SK-N-SH (cell line): Measurements from ENCODE around the gene NT5C3A. TPM values are rescaled to one million over a fixed set of nuclear protein-coding genes. Genes with fewer than 3 reads are reported as not detected.
A peak's percentile ranks its signal among the peaks of the same experiment; 100 is the strongest.

Source experiments
- CTCF ChIA-PET: fragments of 300-600, 350-600 bp; formaldehyde crosslinking; extraction: SDS; loops from one replicate; lab custom pipeline; 2021; lab: Yijun Ruan, JAX
- POLR2A ChIA-PET: fragments of 350-600 bp; sonication (Branson Sonifier 250); formaldehyde crosslinking; extraction: SDS; loops from one replicate; lab custom pipeline; 2020; ENCODE audit warnings: antibody characterized with exemption, inconsistent platforms; lab: Yijun Ruan, JAX
- DNase-seq: peaks from one replicate; pipeline ENCODE4 v3.0.0; 2012
- H2AFZ ChIP-seq: fragments of 200-600 bp; sonication (generic); 2 replicates; pipeline ENCODE4 v1.8.1; 2016; ENCODE audit warnings: antibody characterized with exemption, mild to moderate bottlenecking, low read depth
- H3F3A ChIP-seq: fragments of 200-600 bp; sonication (generic); replicated peaks from 2 replicates; pipeline ENCODE3; 2016; ENCODE audit warnings: antibody characterized with exemption, mild to moderate bottlenecking; ENCODE audit not compliant: insufficient read depth
- H3K27ac ChIP-seq, 2 experiments: fragments of 200-500 bp in 1 of 2; fragments of 200-600 bp in 1 of 2; sonication (Bioruptor generic) in 1 of 2; sonication (generic), shearing (Covaris generic) in 1 of 2; 2 replicates each; pipeline versions ENCODE4 v1.5.1 to v1.6.1; 2014 to 2016; ENCODE audit warnings: low read depth in 2 of 2, inconsistent platforms in 1 of 2, low read length in 1 of 2, mild to moderate bottlenecking in 1 of 2, mixed read lengths in 1 of 2
- H3K27me3 ChIP-seq: fragments of 200-600 bp; sonication (generic), shearing (Covaris generic); 2 replicates; pipeline ENCODE4 v1.6.1; 2016; ENCODE audit warnings: mixed run types; ENCODE audit not compliant: insufficient read depth
- H3K36me3 ChIP-seq, 2 experiments: fragments of 200-500 bp in 1 of 2; fragments of 200-600 bp in 1 of 2; sonication (Bioruptor generic) in 1 of 2; sonication (generic) in 1 of 2; replicated peaks in 1 of 2; 2 replicates each; pipeline versions ENCODE3 to v1.5.1; 2014 to 2016; ENCODE audit warnings: low read length in 1 of 2, mild to moderate bottlenecking in 1 of 2; ENCODE audit not compliant: insufficient read depth in 2 of 2, control insufficient read depth in 1 of 2
- H3K4me1 ChIP-seq, 2 experiments: fragments of 200-500 bp in 1 of 2; fragments of 200-600 bp in 1 of 2; sonication (Bioruptor generic) in 1 of 2; sonication (generic), shearing (Covaris generic) in 1 of 2; 2 replicates each; pipeline versions ENCODE4 v1.5.1 to v1.6.1; 2014 to 2016; ENCODE audit warnings: low read depth in 1 of 2, low read length in 1 of 2, mixed run types in 1 of 2; ENCODE audit not compliant: insufficient read depth in 2 of 2, control insufficient read depth in 1 of 2
- H3K4me2 ChIP-seq: fragments of 200-600 bp; sonication (generic), shearing (Covaris generic); 2 replicates; pipeline ENCODE4 v1.6.1; 2017; ENCODE audit warnings: mixed run types
- H3K4me3 ChIP-seq, 2 experiments: fragments of 200-500 bp in 1 of 2; fragments of 200-600 bp in 1 of 2; sonication (Bioruptor generic) in 1 of 2; sonication (generic), shearing (Covaris generic) in 1 of 2; 2 replicates each; pipeline versions ENCODE4 v1.5.1 to v1.8.1; 2014 to 2016; ENCODE audit warnings: low read depth in 2 of 2, inconsistent platforms in 1 of 2, low read length in 1 of 2, mild to moderate bottlenecking in 1 of 2, mixed read lengths in 1 of 2, moderate library complexity in 1 of 2
- H3K79me2 ChIP-seq: fragments of 200-600 bp; sonication (generic); 2 replicates; pipeline ENCODE4 v1.8.1; 2017; ENCODE audit warnings: mild to moderate bottlenecking; ENCODE audit not compliant: insufficient read depth
- H3K9ac ChIP-seq: fragments of 200-600 bp; sonication (generic); 2 replicates; pipeline ENCODE4 v1.6.1; 2017; ENCODE audit warnings: mixed run types
- H3K9me2 ChIP-seq: fragments of 200-600 bp; sonication (generic); 2 replicates; pipeline ENCODE4 v1.6.1; 2017; ENCODE audit warnings: mixed run types
- H3K9me3 ChIP-seq: fragments of 200-600 bp; sonication (generic); 2 replicates; pipeline ENCODE4 v1.6.1; 2017; ENCODE audit warnings: mixed run types, mild to moderate bottlenecking, moderate library complexity
- H4K20me1 ChIP-seq: fragments of 200-600 bp; sonication (generic); 2 replicates; pipeline ENCODE4 v1.6.1; 2017; ENCODE audit warnings: mild to moderate bottlenecking, mixed run types; ENCODE audit not compliant: insufficient read depth
- EZH2phosphoT487 ChIP-seq: fragments of 200-600 bp; sonication (generic); IDR thresholded peaks from 2 replicates; pipeline ENCODE4 v1.6.1; 2017; ENCODE audit warnings: low read depth, mixed run types, mild to moderate bottlenecking, antibody characterized with exemption, moderate library complexity, borderline replicate concordance
- FOXJ3 ChIP-seq: sonication (generic); formaldehyde crosslinking; IDR thresholded peaks from 2 replicates; pipeline ENCODE4 v1.5.1; 2020; ENCODE audit warnings: mild to moderate bottlenecking, missing genetic modification reagents
- GABPA ChIP-seq: IDR thresholded peaks from 2 replicates; pipeline ENCODE4 v1.4.0; 2012; ENCODE audit warnings: low read depth, mild to moderate bottlenecking
- GATA2 ChIP-seq: sonication (generic); formaldehyde crosslinking; IDR thresholded peaks from 2 replicates; pipeline ENCODE4 v1.5.0; 2020; ENCODE audit warnings: mild to moderate bottlenecking, missing genetic modification reagents
- MEF2A ChIP-seq: IDR thresholded peaks from 2 replicates; pipeline ENCODE4 v1.4.0; 2012; ENCODE audit warnings: low read depth, borderline replicate concordance
- POLR2AphosphoS5 ChIP-seq: IDR thresholded peaks from 2 replicates; pipeline ENCODE4 v1.6.1; 2012; ENCODE audit warnings: low read depth, low read length
- RCOR1 ChIP-seq: fragments of 150-350 bp; IDR thresholded peaks from 2 replicates; pipeline ENCODE4 v1.6.1; 2017; ENCODE audit warnings: antibody characterized with exemption, low read length
- REST ChIP-seq: IDR thresholded peaks from 2 replicates; pipeline ENCODE4 v1.6.1; 2012; ENCODE audit warnings: mild to moderate bottlenecking, low read depth, low read length, moderate library complexity
- RFX5 ChIP-seq: IDR thresholded peaks from 2 replicates; pipeline ENCODE4 v1.6.1; 2012; ENCODE audit warnings: mild to moderate bottlenecking, improper control_type of control experiment, low read length
- TAF1 ChIP-seq: IDR thresholded peaks from 2 replicates; pipeline ENCODE4 v1.6.1; 2012; ENCODE audit warnings: low read depth, mild to moderate bottlenecking, low read length, moderate library complexity, borderline replicate concordance
- YY1 ChIP-seq: IDR thresholded peaks from 2 replicates; pipeline ENCODE4 v1.4.0; 2012; ENCODE audit warnings: low read depth, mild to moderate bottlenecking
- ZBTB33 ChIP-seq: IDR thresholded peaks from 2 replicates; pipeline ENCODE4 v1.4.0; 2012; ENCODE audit warnings: low read depth, borderline replicate concordance
- WGBS: methylation state at CpG from one replicate; pipeline ENCODE4 v1.1.6; 2017; ENCODE audit warnings: low lambda C conversion rate; 5-methylcytosine and 5-hydroxymethylcytosine counted together
- polyA plus RNA-seq, 3 experiments: library from polyadenylated mRNA; depleted of rRNA; stranded (reverse); fragments of >200 nt; gene quantifications; 2 replicates each; pipeline ENCODE4 v1.2.3, GENCODE V29; 2012
- TF ChIP-seq, protein P1 (sequence below): fragments of 150-350 bp; IDR thresholded peaks from 2 replicates; pipeline ENCODE4 v1.6.1; 2016; ENCODE audit warnings: mild to moderate bottlenecking, low read depth, low read length

NT5C3A gene
- polyA plus RNA-seq, 1 of the 3 experiments (the other 2 are of a cell fraction), result 13.2 TPM

DNA sequence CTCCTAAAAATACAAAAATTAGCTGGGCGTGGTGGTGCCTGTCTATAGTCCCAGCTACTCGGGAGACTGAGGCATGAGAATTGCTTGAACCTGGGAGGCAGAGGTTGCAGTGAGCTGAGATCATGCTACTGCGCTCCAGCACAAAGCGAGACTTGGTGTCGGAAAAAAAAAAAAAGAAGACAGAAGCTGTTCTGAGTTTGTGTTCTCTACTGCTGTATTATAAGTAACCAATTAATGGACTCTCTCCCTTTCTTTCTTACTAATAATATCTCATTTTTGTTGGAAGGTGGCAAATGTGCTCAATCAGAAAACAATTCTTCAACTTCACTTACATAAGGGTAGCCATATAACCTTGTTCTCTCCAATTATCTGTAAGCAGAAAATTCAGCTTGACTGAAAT is 7.4 kb downstream of the NT5C3A start:
- ChIA-PET POLR2A (no interaction called here), CTCF (interaction anchor here (0.7 to 1.5 kb wide), 5 partner anchors 15 to 293 kb away, joined by 3 to 5 read pairs (median 4); no protein-coding TSS in a partner anchor)

DNA sequence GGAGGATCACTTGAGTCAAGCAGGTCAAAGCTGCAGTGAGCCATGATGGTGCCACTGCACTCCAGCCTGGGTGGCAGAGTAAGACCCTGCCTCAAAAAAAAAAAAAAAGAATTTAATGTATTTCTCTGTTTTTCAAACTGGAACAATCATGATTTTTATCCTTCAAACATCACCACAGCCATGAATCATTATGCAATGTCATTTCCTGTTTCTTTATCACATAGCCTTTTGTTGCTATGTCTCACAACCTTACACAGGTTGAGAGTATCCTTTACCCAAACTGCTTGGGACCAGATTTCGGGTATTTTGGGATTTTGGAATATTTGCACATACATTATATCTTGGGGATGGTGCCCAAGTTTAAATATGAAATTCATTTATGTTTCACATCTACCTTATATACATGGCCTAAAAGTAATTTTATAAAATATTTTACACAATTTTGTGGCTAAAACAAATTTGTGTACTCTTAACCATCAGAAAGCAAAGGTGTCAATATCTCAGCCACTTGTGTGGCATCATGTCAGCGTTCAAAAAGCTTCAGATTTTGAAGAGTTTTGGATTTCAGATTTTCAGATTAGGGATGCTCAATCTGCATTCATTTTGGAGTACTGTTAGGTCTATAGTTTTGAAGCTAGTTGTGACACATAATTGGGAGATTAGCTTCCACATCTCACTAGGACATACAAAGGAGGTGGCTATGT is 8.2 kb downstream of the NT5C3A start:
- peaks cover 0 to 4% of the 10 kb centered on the region in 2 experiments for H3K36me3 ChIP-seq
- H3K27me3 ChIP-seq, result no peaks in the 10 kb centered on the region
- peaks cover 13% of the 10 kb centered on the region for H3F3A ChIP-seq
- H3K9ac ChIP-seq, result no peak overlapping the region
- H3K27ac ChIP-seq, result peak overlapping the region in 1 of 2 experiments; percentile 19; a peak in 2 of 4 replicates
- H3K9me3 ChIP-seq, result no peaks in the 10 kb centered on the region
- peaks cover 97% of the 10 kb centered on the region for H3K79me2 ChIP-seq
- DNase-seq, result no peak
- H4K20me1 ChIP-seq, result peaks cover 22% of the 10 kb centered on the region
- H3K4me1 ChIP-seq, result no peaks in the 10 kb centered on the region; a peak in 1 of 4 replicates
- ChIA-PET POLR2A (interaction anchor here (1.0 kb wide), 1 partner anchor 9 kb away, joined by 6 read pairs; the partner anchor contains the start of gene NT5C3A), CTCF (interaction anchor here (0.7 to 2.8 kb wide), 6 partner anchors 55 to 287 kb away, joined by 3 to 15 read pairs (median 4); partner anchors contain the start of gene RP9)
- H3K9me2 ChIP-seq, result no peaks in the 10 kb centered on the region
- H3K4me3 ChIP-seq, result no peak overlapping the region
- 91% methylated on average over 2 of the region's 2 CpGs for WGBS
- H2AFZ ChIP-seq, result no peak overlapping the region
- no peak overlapping the region for H3K4me2 ChIP-seq
- TF ChIP-seq YY1 (no peak), EZH2phosphoT487 (no peak), TAF1 (no peak), REST (no peak), ZBTB33 (no peak), POLR2AphosphoS5 (no peak), GATA2 (CRISPR knock-in tag) (no peak), RFX5 (no peak), GABPA (no peak)

More for the DNA sequence above, 7.4 kb downstream of the NT5C3A start:
- H3K4me3 ChIP-seq, result no peak overlapping the region
- peaks cover 2 to 4% of the 10 kb centered on the region in 2 experiments for H3K36me3 ChIP-seq
- peaks cover 18% of the 10 kb centered on the region for H4K20me1 ChIP-seq
- no peak for DNase-seq
- H3K9me3 ChIP-seq, result no peaks in the 10 kb centered on the region
- peaks cover 13% of the 10 kb centered on the region for H3F3A ChIP-seq
- H3K9me2 ChIP-seq, result no peaks in the 10 kb centered on the region
- H2AFZ ChIP-seq, result no peak overlapping the region
- TF ChIP-seq TAF1 (no peak), RCOR1 (no peak), MEF2A (no peak), ZBTB33 (no peak), FOXJ3 (no peak), YY1 (no peak)
- TF ChIP-seq, protein P1, sequence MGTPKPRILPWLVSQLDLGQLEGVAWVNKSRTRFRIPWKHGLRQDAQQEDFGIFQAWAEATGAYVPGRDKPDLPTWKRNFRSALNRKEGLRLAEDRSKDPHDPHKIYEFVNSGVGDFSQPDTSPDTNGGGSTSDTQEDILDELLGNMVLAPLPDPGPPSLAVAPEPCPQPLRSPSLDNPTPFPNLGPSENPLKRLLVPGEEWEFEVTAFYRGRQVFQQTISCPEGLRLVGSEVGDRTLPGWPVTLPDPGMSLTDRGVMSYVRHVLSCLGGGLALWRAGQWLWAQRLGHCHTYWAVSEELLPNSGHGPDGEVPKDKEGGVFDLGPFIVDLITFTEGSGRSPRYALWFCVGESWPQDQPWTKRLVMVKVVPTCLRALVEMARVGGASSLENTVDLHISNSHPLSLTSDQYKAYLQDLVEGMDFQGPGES, result no peak
- no peaks in the 10 kb centered on the region for H3K27me3 ChIP-seq
- no peaks in the 10 kb centered on the region; a peak in 1 of 4 replicates for H3K4me1 ChIP-seq
- 96% methylated on average over 5 of the region's 5 CpGs for WGBS
- no peak overlapping the region for H3K27ac ChIP-seq
- no peak overlapping the region for H3K4me2 ChIP-seq
- H3K79me2 ChIP-seq, result peaks cover 97% of the 10 kb centered on the region
- H3K9ac ChIP-seq, result no peak overlapping the region
